ENCODE results near the gene GTF2H2.
"Not testable (repeated sequence)": the region's sequence is repeated elsewhere in the genome, so short reads cannot be mapped to it uniquely, and the experiment has no call there.

Gene GTF2H2

DNA sequence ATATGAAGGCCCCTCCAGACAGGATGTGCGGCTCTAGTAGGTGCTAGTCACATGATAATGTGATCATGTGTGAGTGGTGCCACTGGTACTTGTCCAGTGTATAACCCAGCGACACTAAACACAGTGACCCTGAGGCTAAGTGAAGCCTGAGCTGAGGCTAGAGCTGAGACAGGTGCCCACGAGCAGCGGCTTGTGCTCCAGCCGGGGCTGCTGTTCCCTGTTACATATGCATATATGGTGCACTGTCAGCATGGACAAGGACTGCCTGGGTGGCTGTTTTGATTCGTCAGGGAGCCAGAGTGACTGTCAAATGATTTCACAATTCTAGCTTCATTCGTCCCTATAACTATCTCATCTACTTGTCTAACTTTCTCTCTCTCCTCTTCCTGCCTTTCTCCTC lies 60.5 kb downstream of the GTF2H2 start:
- not testable (repeated sequence) for H3K79me2 ChIP-seq (ENCODE audit: control insufficient read depth, insufficient read depth, low read length, unreplicated experiment); H3K36me3 ChIP-seq (ENCODE audit: insufficient read depth, low read length); H3K27me3 ChIP-seq (ENCODE audit: insufficient read depth, low read length); H3K4me3 ChIP-seq (ENCODE audit: low read depth, low read length); H3K4me1 ChIP-seq (ENCODE audit: control insufficient read depth, insufficient read depth, low read length, unreplicated experiment); H2AFZ ChIP-seq (ENCODE audit: low read length, unreplicated experiment); H3K27ac ChIP-seq (ENCODE audit: low read depth, low read length)
